Left colon (tissue), 2 donors: ENCODE results near the gene NDUFB5. TPM values are rescaled to one million over a fixed set of nuclear protein-coding genes. Genes with fewer than 3 reads are reported as not detected.

Experiments
- ATAC-seq: fragments of 200-7000 bp; cut with Tn5 transposase; one replicate; pipeline ENCODE4 v1.9.1; 2020; ENCODE audit warnings: mild to moderate bottlenecking, moderate library complexity
- DNase-seq, 2 donors: peaks; one replicate each; pipeline ENCODE4 v3.0.0-alpha.2; 2020
- intact Hi-C, 2 donors: fragments of 100-400 bp; cut with DNase I in 1 of 2; cut with micrococcal nuclease in 1 of 2; formaldehyde crosslinking; loops; one replicate each; pipeline versions ENCODE4 v1.11.2 to v1.14.0; 2022; cut with DNase I, micrococcal nuclease
- total RNA-seq, 2 donors: library from RNA; stranded (reverse); fragmentation: NEBNext Ultra II Directional; extraction: Animal tissue kit (Norgen Biotek cat#: 25700); gene quantifications; one replicate each; pipeline ENCODE4 v1.2.1, GENCODE V29; 2021
- donor health status: DM: no; HTN: no; CAD: no.
- donor health status: DM: yes; HTN: yes; CAD: no.

NDUFB5 gene
- total RNA-seq, 2 donors from 2014 or later = 141 to 143 TPM

DNA sequence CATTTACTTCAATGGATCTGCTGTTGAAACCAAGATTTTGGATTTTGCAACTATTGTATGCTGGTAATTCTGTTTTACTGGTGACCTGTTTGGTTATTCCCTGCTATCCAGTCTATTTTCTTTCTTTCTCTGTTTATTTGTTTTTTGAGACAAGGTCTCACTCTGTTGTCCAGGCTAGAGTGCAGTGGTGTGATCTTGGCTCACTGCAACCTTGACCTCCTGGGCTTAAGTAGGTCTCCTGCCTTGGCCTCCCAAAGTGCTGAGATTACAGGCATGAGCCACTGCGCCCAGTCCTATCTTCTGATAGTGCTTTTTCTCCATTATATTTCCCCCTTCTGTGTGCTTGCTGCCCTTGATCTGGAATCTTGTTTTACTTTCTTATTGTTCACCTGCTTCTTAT lies 63.8 kb downstream of the NDUFB5 start:
- ATAC-seq = no peak
- no peak for DNase-seq
- intact Hi-C loops = no loop called here

DNA sequence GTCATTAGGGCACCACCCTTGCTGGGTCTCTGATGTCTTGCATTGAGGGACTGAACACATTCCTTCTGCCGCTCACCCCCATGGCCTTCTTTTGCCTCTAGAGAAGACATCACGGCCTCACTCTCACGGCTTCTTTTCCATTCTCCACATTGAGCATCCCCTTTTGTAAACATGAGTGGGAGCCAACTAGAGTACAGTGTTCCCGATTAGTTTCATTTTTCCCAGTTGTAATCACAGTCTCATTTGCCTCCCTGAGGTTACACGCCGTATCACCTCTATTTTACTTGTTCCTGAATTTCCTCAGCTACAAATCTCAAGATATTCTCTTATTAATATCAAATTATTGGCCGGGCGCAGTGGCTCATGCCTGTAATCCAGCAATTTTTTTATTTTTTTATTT lies 65.7 kb downstream of the NDUFB5 start:
- DNase-seq (no peak), ATAC-seq (no peak)
- intact Hi-C loops = no loop called here

DNA sequence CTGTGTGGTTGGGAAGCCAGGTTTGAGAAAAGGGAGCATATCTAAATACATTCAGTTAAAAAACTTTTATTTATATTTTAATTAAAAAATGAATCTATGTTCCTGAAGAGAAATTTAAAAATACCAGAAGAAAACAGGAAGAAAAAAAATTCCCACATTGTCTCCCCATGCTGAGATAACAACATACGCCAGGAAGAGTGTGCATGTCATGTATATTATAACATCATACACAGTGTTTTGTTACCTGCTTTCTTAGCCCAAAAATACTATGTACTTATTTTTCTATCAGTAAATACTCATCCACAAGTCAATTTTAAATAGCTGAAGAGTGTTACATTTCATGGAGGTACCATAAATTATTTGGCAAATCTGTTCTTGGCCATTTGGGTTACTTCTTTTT lies 66.7 kb downstream of the NDUFB5 start:
- DNase-seq (no peak), ATAC-seq (no peak)
- intact Hi-C loops = no loop called here

DNA sequence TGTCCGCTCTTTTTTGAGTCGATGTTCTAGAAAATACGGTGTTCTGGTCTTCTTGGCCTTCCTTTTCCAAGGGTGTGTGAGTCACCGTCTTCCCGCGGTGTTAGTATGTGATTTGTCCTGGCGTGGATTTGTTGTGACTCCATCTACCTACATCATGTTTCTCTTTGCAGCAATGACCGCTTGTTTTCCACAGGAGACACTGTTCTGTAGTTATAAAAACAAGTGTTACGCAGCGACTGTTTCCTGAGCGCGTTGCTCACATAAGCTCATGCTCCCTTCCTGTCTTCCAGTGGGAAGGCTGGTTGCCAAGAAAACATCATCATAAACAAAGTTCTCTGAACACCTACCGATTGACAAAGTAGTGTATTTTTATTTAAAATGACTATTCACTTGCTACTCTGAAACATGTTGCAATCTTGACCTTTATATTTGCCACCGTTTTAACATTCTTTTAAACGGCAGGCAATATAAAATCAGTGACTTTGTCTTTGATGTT lies 67.2 kb downstream of the NDUFB5 start:
- ATAC-seq (no peak), DNase-seq (no peak)
- intact Hi-C loops = no loop called here

DNA sequence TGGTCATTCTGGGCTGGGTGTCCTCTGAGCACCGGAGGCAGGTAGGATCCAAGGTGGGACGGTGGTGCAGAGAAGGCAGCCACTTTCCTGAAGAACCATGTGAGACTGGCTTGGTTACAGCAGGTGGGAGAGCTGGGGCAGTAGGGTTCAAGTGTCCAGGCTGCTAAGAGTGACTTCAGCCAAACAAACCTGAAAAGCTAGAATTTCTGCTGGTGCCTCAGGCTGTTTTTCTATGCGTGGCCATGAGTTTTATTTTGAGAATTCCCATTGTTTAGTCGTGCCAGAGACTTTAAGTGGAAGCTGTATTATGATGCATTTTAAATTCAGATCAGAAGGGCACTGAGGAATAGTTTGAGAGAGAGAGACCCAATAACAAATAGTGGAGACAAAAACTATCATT lies 68.3 kb downstream of the NDUFB5 start:
- intact Hi-C loops = no loop called here
- no peak for DNase-seq
- no peak for ATAC-seq

DNA sequence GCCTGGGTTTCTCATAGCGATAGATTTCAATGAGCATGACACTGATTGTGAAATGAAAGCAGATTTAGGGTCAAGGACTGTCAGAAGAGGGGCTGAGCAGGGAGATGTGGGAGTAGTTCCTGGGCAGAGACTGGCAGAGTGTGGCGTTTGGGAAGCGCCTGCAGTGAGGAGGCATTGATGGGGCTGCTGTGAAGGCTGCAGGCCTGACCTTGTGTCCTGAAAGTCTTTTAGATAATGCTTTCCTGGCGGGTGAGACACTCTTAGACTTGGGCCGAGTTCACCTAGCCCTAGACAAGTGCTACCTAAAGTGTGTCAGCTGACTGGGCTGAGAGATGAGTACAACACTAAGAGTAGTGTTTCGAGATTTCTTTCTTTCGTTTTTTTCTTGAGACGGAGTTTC lies 68.9 kb downstream of the NDUFB5 start:
- ATAC-seq = no peak
- no peak for DNase-seq
- intact Hi-C loops = no loop called here

DNA sequence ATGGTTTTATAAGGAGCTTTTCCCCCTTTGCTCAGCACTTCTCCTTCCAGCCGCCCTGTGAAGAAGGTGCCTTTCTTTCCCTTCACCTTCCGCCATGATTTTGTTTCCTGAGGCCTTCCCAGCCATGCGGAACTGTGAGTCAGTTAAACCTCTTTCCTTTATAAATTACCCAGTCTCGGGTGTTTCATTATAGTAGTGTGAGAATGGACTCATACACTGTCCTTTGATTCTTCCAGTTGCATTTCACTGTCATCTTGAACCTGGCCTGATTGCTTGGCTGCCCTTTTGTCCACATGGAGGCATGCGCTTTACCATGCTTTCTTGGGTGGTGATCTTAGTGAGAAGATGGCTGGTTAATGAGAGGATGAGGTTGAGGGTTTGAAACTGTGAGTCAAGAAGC lies 71.5 kb downstream of the NDUFB5 start:
- DNase-seq (no peak), ATAC-seq (no peak)
- intact Hi-C loops = no loop called here

Other genes starting within 250 kb of the NDUFB5 start
- 1 to 10 TPM; 3.6 to 8.3 TPM for gene GNB4, start 153.3 kb upstream of the NDUFB5 start, total RNA-seq
- 10 to 100 TPM; 31.9 to 33.0 TPM for gene ACTL6A, start 41.9 kb upstream of the NDUFB5 start, total RNA-seq
- gene MRPL47, start 156 bp upstream of the NDUFB5 start, total RNA-seq = 10 to 100 TPM; 29.5 to 37.9 TPM
- gene USP13, start 48.2 kb downstream of the NDUFB5 start, total RNA-seq = 1 to 10 TPM; 3.6 to 4.3 TPM